Measurements from ENCODE around the gene CEACAM3.

DNA sequence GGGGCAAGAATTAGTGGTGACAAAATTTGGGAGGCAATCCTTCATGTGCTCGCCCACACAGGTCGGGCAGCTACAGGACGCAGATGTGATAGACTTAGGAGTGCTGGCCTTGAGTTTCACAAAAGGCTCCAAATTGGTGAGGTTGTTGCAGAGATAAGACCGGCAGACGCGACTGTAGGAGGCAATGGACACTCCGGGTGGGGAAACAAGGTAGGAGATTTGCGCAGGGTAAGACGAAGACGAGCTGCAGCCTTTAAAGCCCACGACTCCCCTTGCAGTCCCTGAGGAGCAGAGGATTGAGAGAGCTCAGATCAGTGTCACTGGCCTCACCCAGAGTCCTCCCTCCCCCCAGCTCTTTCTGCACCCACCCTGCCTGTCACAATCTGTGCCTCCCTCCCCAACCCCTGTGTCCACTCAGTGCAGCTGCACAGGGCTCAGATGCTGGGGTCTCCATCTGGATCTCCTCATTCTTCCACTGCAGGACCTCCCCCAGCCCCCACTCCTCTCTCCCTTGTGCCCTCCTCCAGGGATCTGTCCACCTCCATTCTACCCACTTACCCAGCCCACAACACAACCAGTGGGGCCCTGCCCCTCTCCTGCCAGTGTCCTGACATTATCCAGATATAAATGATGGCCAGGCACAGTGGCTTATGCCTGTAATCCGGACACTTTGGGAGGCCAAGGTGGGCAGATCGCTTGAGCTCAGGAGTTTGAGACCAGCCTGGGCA lies 41.8 kb downstream of the CEACAM3 start:
- TF ChIP-seq, protein P1, sequence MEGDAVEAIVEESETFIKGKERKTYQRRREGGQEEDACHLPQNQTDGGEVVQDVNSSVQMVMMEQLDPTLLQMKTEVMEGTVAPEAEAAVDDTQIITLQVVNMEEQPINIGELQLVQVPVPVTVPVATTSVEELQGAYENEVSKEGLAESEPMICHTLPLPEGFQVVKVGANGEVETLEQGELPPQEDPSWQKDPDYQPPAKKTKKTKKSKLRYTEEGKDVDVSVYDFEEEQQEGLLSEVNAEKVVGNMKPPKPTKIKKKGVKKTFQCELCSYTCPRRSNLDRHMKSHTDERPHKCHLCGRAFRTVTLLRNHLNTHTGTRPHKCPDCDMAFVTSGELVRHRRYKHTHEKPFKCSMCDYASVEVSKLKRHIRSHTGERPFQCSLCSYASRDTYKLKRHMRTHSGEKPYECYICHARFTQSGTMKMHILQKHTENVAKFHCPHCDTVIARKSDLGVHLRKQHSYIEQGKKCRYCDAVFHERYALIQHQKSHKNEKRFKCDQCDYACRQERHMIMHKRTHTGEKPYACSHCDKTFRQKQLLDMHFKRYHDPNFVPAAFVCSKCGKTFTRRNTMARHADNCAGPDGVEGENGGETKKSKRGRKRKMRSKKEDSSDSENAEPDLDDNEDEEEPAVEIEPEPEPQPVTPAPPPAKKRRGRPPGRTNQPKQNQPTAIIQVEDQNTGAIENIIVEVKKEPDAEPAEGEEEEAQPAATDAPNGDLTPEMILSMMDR (IDR thresholded peaks at IDR 0.05) = no peak
- TF ChIP-seq POLR2A (IDR thresholded peaks at IDR 0.05) = no peak
